Measurements from ENCODE around the gene SPACA1. TPM values are rescaled to one million over a fixed set of nuclear protein-coding genes. Genes with fewer than 3 reads are reported as not detected.

The SPACA1 gene
- total and polyA plus RNA-seq, 2 of the 4 experiments (the other 2 are of a cell fraction) = not detected

- whole genome bisulfite sequencing, 2 experiments (ENCODE audit: extremely low coverage in 2 of 2, insufficient read length in 1 of 2) = 8% methylated on average over 4 of the region's 4 CpGs; no CpG with 5 or more reads in 1 of the 2 experiments
Measured at GRCh38 chr6:88004707-88005106, 42.9 kb upstream of the SPACA1 start.

More at GRCh38 chr6:88004707-88005106, 42.9 kb upstream of the SPACA1 start:
- Histone ChIP-seq H3K18ac (ENCODE audit: low read depth, low read length) (no peak overlapping the region), H3K79me1 (ENCODE audit: low read depth in 1 of 2, low read length in 2 of 2) (no peaks in the 10 kb centered on the region), H3K56ac (ENCODE audit: extremely low read depth, insufficient read depth, low read length) (no peak overlapping the region), H3K36me3 (ENCODE audit: control insufficient read depth, insufficient read depth, low read length) (no peaks in the 10 kb centered on the region), H2BK20ac (ENCODE audit: low read depth, low read length) (no peak overlapping the region), H2BK120ac (ENCODE audit: low read depth, low read length) (no peak overlapping the region), H4K20me1 (ENCODE audit: insufficient read depth, low read length) (no peaks in the 10 kb centered on the region), H4K5ac (ENCODE audit: low read depth, low read length) (no peak overlapping the region), H2AFZ (replicated peaks; ENCODE audit: low read length, poor library complexity) (no peak overlapping the region), H2AK5ac (ENCODE audit: low read depth, low read length) (no peak overlapping the region), H2AK9ac (replicated peaks; ENCODE audit: low read depth, low read length, poor library complexity) (no peak overlapping the region), H2BK5ac (ENCODE audit: low read depth, low read length, poor library complexity, severe bottlenecking) (no peak overlapping the region), H3K4me1 (ENCODE audit: control insufficient read depth, insufficient read depth, low read length) (no peaks in the 10 kb centered on the region), H3K14ac (replicated peaks; ENCODE audit: low read depth, low read length) (no peak overlapping the region), H3K4me3 (ENCODE audit: insufficient read depth, low read depth, low read length) (no peak overlapping the region), H3K9me3 (ENCODE audit: control insufficient read depth, insufficient read depth, low read length) (no peaks in the 10 kb centered on the region), H2BK15ac (ENCODE audit: low read depth, low read length) (no peak overlapping the region), H4K8ac (ENCODE audit: low read depth in 2 of 2, low read length in 2 of 2) (no peak overlapping the region), H3K4ac (ENCODE audit: low read depth, low read length) (no peak overlapping the region), H4K91ac (ENCODE audit: insufficient read depth, low read depth, low read length) (no peak overlapping the region), H3K27ac (ENCODE audit: insufficient read depth, low read length) (no peak overlapping the region), H3K9me1 (ENCODE audit: insufficient read depth, low read length) (no peaks in the 10 kb centered on the region), H3K9ac (ENCODE audit: low read depth, low read length) (no peak overlapping the region), H3K4me2 (ENCODE audit: low read depth, low read length) (no peak overlapping the region), H3K23ac (ENCODE audit: low read depth, low read length) (no peak overlapping the region), H3K27me3 (ENCODE audit: control insufficient read depth, insufficient read depth, low read length) (peaks cover 3% of the 10 kb centered on the region; the same call in 1 of the 2 replicates)
- POLR2A ChIA-PET (ENCODE audit: unreplicated experiment) = no interaction called here
- DNase-seq (no peak), ATAC-seq (ENCODE audit: low read depth) (no peak)
- in situ Hi-C loops (cut with MboI; ENCODE audit: low sequenced_read_pairs) = no loop called here
- CTCF ChIA-PET = no interaction called here
- dilution Hi-C loops (cut with HindIII; ENCODE audit: low sequenced_read_pairs, unreplicated experiment) = no loop called here
- TF ChIP-seq CEBPB (IDR thresholded peaks at IDR 0.05; ENCODE audit: low read depth, low read length) (peak; percentile 65), MAZ (IDR thresholded peaks at IDR 0.05; ENCODE audit: borderline replicate concordance, low read depth, low read length) (no peak), MAFK (IDR thresholded peaks at IDR 0.05; ENCODE audit: low read depth, low read length) (no peak), SMC3 (IDR thresholded peaks at IDR 0.05; ENCODE audit: low read depth, low read length) (no peak)
- TF ChIP-seq, protein P1, sequence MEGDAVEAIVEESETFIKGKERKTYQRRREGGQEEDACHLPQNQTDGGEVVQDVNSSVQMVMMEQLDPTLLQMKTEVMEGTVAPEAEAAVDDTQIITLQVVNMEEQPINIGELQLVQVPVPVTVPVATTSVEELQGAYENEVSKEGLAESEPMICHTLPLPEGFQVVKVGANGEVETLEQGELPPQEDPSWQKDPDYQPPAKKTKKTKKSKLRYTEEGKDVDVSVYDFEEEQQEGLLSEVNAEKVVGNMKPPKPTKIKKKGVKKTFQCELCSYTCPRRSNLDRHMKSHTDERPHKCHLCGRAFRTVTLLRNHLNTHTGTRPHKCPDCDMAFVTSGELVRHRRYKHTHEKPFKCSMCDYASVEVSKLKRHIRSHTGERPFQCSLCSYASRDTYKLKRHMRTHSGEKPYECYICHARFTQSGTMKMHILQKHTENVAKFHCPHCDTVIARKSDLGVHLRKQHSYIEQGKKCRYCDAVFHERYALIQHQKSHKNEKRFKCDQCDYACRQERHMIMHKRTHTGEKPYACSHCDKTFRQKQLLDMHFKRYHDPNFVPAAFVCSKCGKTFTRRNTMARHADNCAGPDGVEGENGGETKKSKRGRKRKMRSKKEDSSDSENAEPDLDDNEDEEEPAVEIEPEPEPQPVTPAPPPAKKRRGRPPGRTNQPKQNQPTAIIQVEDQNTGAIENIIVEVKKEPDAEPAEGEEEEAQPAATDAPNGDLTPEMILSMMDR (conservative IDR thresholded peaks at IDR 0.05; ENCODE audit: low read depth, low read length) = no peak
- TF ChIP-seq, protein P2, sequence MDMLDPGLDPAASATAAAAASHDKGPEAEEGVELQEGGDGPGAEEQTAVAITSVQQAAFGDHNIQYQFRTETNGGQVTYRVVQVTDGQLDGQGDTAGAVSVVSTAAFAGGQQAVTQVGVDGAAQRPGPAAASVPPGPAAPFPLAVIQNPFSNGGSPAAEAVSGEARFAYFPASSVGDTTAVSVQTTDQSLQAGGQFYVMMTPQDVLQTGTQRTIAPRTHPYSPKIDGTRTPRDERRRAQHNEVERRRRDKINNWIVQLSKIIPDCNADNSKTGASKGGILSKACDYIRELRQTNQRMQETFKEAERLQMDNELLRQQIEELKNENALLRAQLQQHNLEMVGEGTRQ (IDR thresholded peaks at IDR 0.05; ENCODE audit: low read depth, low read length) = no peak
- BruUV-seq (replicated peaks) = no TSS peak
- intact Hi-C loops (cut with micrococcal nuclease) = no loop called here
